Glutamatergic neuron (in vitro differentiated cells): Measurements from ENCODE around the gene SNX10. TPM values are rescaled to one million over a fixed set of nuclear protein-coding genes. Genes with fewer than 3 reads are reported as not detected.

Experiments used
- DNase-seq: peaks from one replicate; pipeline ENCODE4 v3.0.0; 2022
- H3K27ac Mint-ChIP-seq: one replicate; pipeline ENCODE4 v1.8.0; 2020; ENCODE audit warnings: mild to moderate bottlenecking, mixed read lengths, inconsistent platforms; ENCODE audit not compliant: unreplicated experiment
- H3K27me3 Mint-ChIP-seq: one replicate; pipeline ENCODE4 v1.8.0; 2020; ENCODE audit warnings: mild to moderate bottlenecking, moderate library complexity, mixed read lengths, inconsistent platforms; ENCODE audit not compliant: unreplicated experiment
- H3K36me3 Mint-ChIP-seq: one replicate; pipeline ENCODE4 v1.8.0; 2020; ENCODE audit warnings: mild to moderate bottlenecking, mixed read lengths, inconsistent platforms; ENCODE audit not compliant: unreplicated experiment
- H3K4me1 Mint-ChIP-seq: one replicate; pipeline ENCODE4 v1.8.0; 2020; ENCODE audit warnings: mild to moderate bottlenecking, low read depth, mixed read lengths, inconsistent platforms; ENCODE audit not compliant: unreplicated experiment
- H3K4me3 Mint-ChIP-seq: one replicate; pipeline ENCODE4 v1.8.0; 2020; ENCODE audit warnings: mild to moderate bottlenecking, mixed read lengths, inconsistent platforms; ENCODE audit not compliant: unreplicated experiment
- H3K9me3 Mint-ChIP-seq: one replicate; pipeline ENCODE4 v1.8.0; 2020; ENCODE audit warnings: mild to moderate bottlenecking, moderate library complexity, mixed read lengths, inconsistent platforms; ENCODE audit not compliant: unreplicated experiment
- total RNA-seq: library from RNA; stranded (reverse); fragmentation: NEBNext Ultra II Directional; extraction: Animal tissue kit (Norgen Biotek cat#: 25700); gene quantifications from one replicate; pipeline ENCODE4 v1.2.1, GENCODE V29; 2021; ENCODE audit not compliant: unreplicated experiment
- TF ChIP-seq, protein P1 (sequence below): fragments of 200-600 bp; sonication (generic); IDR thresholded peaks from one replicate; pipeline ENCODE4 v1.5.0; 2021; ENCODE audit not compliant: partially characterized antibody, unreplicated experiment

SNX10 gene
- total RNA-seq, 1 donor from 2014 or later, result 6.1 TPM

DNA sequence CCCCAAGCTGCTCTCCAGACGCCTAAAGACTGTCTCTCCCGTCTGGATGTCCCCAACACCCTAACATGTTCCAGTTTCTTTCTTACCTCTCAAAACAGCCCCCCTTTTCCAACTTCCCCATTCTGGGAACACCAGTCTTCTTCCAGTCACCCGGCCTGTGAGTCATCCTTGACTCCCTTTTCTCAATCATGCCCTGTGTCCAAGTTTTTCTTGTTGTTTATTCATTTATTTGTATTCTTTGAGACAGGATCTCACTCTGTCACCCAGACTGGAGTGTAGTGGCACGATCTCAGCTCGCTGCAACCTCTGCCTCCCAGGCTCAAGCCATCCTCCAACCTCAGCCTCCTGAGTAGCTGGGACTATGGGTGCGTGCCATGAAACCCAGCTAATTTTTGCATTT, 15.6 kb downstream of the SNX10 start:
- H3K27ac Mint-ChIP-seq, result no peak overlapping the region
- H3K9me3 Mint-ChIP-seq, result no peaks in the 10 kb centered on the region
- peaks cover 6% of the 10 kb centered on the region for H3K27me3 Mint-ChIP-seq
- DNase-seq, result no peak
- H3K4me1 Mint-ChIP-seq, result no peaks in the 10 kb centered on the region
- H3K36me3 Mint-ChIP-seq, result no peaks in the 10 kb centered on the region
- no peak overlapping the region for H3K4me3 Mint-ChIP-seq
- TF ChIP-seq, protein P1, sequence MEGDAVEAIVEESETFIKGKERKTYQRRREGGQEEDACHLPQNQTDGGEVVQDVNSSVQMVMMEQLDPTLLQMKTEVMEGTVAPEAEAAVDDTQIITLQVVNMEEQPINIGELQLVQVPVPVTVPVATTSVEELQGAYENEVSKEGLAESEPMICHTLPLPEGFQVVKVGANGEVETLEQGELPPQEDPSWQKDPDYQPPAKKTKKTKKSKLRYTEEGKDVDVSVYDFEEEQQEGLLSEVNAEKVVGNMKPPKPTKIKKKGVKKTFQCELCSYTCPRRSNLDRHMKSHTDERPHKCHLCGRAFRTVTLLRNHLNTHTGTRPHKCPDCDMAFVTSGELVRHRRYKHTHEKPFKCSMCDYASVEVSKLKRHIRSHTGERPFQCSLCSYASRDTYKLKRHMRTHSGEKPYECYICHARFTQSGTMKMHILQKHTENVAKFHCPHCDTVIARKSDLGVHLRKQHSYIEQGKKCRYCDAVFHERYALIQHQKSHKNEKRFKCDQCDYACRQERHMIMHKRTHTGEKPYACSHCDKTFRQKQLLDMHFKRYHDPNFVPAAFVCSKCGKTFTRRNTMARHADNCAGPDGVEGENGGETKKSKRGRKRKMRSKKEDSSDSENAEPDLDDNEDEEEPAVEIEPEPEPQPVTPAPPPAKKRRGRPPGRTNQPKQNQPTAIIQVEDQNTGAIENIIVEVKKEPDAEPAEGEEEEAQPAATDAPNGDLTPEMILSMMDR, result no peak

DNA sequence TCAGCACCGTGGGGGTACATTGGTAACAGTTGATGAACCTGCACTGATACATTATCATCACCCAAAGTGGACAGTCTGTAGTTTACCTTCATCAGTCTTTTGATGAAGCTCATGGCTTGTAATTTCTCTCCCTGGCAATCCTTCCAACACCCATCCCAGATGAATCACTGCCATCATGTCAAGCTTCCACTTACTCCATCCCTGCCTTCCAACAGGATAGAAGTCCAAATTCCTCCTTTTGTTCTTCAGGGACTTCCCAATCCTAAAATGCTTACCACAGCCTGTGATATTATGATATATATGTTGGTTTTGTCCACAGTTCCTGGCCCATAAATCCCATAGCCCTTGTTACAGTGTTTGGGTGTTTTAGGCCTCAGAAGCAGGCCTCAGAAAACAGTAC, 16.1 kb downstream of the SNX10 start:
- Mint-ChIP-seq H3K27me3 (peaks cover 6% of the 10 kb centered on the region), H3K9me3 (no peaks in the 10 kb centered on the region), H3K36me3 (no peaks in the 10 kb centered on the region), H3K27ac (no peak overlapping the region), H3K4me3 (no peak overlapping the region), H3K4me1 (no peaks in the 10 kb centered on the region)
- TF ChIP-seq, protein P1, result no peak
- no peak for DNase-seq

DNA sequence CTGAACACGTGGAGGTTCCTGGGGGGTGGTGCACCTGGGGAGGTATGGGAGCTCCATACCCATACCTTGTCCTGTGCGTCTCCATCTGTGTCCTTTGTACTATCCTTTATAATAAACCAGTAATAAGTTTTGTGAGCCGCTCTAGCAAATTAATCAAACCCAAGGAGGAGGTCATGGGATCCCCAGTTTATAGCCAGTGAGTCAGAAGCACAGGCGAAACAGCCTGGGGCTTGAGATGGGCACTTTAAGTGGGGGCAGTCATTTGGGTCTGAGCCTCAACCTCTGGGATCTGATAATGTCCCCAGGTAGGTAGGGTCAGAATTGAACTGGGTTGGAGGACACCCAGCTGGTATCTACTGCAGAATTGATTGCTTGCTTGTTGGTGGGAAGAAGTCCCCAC, 16.9 kb downstream of the SNX10 start:
- no peaks in the 10 kb centered on the region for H3K4me1 Mint-ChIP-seq
- H3K9me3 Mint-ChIP-seq, result no peaks in the 10 kb centered on the region
- DNase-seq, result no peak
- no peak overlapping the region for H3K27ac Mint-ChIP-seq
- no peak overlapping the region for H3K4me3 Mint-ChIP-seq
- H3K27me3 Mint-ChIP-seq, result peaks cover 5% of the 10 kb centered on the region
- TF ChIP-seq, protein P1, result no peak
- no peaks in the 10 kb centered on the region for H3K36me3 Mint-ChIP-seq

DNA sequence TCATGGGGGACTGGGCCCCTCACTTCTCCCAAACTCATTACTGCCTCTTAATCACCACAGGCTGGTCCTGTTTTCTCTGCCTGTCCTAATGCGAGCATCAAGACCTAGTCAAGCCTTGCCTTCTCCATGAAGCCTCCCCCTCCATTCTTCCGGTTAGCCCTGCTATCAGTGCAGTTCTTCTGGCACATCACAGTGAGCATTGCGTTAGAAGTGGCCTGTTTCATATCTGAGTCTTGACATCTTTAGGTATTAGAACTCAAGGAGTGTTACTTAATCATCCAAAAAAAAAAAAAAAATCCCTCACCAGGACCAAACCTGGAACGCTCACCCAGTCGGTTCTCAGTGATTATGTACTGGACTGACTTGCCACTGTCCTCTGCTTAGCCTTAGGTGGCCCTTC, 17.4 kb downstream of the SNX10 start:
- no peaks in the 10 kb centered on the region for H3K4me1 Mint-ChIP-seq
- no peak for DNase-seq
- H3K27ac Mint-ChIP-seq, result no peak overlapping the region
- no peaks in the 10 kb centered on the region for H3K9me3 Mint-ChIP-seq
- TF ChIP-seq, protein P1, result no peak
- H3K27me3 Mint-ChIP-seq, result peaks cover 5% of the 10 kb centered on the region
- no peaks in the 10 kb centered on the region for H3K36me3 Mint-ChIP-seq
- no peak overlapping the region for H3K4me3 Mint-ChIP-seq

DNA sequence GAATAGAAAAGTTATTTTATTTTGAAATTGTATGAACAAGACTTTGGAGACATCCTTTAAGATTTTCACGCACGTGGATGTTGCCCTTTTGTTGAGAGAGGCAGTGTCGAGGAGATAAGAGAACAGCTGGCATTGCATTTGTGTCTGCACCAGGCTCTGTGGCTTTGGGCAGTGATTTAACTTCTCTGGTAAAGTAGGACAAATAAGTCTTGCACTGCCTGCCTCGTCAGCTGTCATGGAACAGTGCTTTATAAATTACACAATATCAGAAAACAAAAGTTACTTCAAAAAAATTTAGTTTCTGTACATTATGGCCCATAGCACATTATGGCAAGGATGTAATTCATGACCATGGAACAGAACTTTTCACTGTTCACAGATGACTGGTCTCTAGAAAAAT, 20.1 kb downstream of the SNX10 start:
- H3K27ac Mint-ChIP-seq, result no peak overlapping the region
- no peaks in the 10 kb centered on the region for H3K4me1 Mint-ChIP-seq
- no peak overlapping the region for H3K4me3 Mint-ChIP-seq
- TF ChIP-seq, protein P1, result no peak
- H3K9me3 Mint-ChIP-seq, result no peaks in the 10 kb centered on the region
- DNase-seq, result no peak
- H3K27me3 Mint-ChIP-seq, result peaks cover 3% of the 10 kb centered on the region
- no peaks in the 10 kb centered on the region for H3K36me3 Mint-ChIP-seq
